Measurements from ENCODE around the gene MTNR1B.

The MTNR1B gene

DNA sequence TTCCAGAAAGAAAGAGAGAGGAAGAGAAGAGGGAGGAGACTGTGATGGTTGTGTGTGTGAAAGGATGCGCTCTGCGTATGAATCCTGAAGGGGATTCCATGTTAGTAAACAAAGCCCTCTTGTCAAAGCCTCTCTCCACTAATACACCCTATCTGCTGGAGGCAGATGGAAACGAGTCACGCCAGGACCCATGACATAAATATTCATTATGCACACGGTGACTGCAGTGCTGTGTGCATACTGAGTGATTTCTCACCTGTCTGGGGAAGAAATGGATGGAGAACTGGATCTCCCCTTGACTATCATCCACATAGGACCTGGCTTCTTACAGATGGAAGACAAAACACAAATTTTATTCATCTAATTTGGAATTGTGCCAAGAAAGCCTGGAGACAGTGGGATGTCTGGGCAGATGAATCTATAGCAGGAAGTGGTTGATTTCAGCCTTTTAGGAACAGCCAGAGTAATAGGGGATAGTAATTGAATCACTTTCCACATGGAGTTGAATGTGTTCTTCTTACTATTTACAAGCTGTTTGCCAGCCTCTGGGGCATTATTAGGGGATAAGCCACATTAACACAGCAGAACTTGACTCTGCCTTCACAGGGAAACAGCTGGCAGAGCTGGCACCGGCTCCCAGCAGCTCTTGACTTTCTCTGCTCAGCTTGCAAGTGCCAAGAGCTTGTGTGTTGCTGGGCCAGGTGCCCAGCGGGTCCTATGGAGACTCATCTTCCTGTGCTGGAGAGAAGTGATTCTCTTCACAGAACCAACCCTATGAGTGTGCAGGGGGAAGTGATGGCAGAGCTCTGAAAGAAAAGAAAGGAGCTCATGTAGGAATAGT, 9.0 kb downstream of the MTNR1B start:
- DNase-seq = peak; percentile 83

DNA sequence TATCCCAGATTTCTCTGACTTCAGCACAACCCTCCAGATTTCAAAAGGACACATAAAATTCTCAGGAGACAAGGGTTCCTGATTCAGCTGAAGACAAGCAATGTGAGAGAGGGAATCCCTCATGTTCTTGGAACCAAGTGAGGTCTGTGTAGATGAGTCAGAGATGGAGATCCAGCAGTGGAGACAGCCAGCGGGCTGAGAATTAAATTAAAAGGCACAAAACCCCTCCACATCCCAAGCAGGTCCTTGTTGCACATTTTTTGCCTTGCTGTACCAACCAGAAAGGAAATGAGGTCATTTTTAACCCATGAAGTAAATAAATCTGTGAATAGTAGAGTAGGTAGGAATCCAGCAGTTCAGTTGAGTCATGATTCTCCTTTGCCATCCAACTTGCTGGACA, 9.7 kb downstream of the MTNR1B start:
- DNase-seq = no peak

DNA sequence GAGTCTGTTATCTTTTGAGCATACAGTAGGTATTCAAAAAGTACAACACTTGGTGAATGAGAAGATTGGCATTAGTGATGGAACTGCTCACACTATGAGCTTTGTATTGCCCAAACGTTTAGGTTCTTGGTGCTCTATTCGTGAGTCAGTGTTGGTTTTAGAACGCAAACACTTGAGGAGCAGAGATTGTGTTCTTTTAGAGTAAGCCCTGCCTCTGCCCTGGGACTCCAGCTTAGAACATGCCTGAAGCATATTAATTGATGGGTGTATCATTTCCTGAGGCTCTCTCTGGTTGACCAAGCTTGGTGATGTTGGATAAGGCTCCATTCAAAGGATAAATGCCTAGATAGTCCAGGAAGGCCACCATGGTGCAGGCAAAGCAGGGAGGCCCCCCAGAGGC, 10.9 kb downstream of the MTNR1B start:
- no peak for DNase-seq

DNA sequence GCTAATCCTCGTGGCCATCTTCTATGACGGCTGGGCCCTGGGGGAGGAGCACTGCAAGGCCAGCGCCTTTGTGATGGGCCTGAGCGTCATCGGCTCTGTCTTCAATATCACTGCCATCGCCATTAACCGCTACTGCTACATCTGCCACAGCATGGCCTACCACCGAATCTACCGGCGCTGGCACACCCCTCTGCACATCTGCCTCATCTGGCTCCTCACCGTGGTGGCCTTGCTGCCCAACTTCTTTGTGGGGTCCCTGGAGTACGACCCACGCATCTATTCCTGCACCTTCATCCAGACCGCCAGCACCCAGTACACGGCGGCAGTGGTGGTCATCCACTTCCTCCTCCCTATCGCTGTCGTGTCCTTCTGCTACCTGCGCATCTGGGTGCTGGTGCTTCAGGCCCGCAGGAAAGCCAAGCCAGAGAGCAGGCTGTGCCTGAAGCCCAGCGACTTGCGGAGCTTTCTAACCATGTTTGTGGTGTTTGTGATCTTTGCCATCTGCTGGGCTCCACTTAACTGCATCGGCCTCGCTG, 12.1 kb downstream of the MTNR1B start:
- no peak for DNase-seq

DNA sequence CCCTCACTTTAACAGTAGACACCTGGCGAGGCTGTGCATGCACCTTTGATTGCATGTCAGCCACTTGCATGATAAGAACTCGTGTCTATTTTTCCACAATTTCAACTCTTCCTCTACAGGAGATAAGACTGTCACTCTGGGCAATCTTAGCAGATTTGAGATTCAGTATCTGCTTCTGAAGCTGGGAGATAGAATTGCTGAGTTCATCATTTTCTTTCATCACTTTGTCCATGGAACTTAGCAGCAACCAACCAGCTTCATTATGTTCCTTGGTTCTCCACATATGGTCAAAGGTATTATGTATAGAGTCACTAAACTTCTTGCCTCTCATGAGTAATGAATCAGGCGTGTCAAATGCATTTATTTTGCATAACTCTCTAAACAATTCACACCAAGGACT, 17.1 kb downstream of the MTNR1B start:
- no peak for DNase-seq

DNA sequence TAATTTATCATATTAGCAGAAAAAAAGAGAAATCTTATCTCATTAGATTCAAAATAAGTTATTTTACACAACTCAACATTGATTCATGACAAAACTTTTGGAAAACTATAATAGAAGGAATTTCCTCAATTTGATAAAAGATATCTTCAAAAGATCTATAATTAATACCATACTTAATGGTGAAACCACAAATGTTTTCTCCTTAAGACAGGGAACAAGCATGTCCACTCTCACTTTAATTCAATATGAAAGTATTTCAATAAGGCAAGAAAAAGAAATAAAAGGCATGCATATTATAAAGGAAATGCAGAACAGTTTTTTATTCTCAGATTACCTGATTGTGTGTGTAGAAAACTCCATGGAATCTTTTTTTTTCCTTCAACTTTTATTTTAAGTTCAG, 23.6 kb downstream of the MTNR1B start:
- DNase-seq = no peak

DNA sequence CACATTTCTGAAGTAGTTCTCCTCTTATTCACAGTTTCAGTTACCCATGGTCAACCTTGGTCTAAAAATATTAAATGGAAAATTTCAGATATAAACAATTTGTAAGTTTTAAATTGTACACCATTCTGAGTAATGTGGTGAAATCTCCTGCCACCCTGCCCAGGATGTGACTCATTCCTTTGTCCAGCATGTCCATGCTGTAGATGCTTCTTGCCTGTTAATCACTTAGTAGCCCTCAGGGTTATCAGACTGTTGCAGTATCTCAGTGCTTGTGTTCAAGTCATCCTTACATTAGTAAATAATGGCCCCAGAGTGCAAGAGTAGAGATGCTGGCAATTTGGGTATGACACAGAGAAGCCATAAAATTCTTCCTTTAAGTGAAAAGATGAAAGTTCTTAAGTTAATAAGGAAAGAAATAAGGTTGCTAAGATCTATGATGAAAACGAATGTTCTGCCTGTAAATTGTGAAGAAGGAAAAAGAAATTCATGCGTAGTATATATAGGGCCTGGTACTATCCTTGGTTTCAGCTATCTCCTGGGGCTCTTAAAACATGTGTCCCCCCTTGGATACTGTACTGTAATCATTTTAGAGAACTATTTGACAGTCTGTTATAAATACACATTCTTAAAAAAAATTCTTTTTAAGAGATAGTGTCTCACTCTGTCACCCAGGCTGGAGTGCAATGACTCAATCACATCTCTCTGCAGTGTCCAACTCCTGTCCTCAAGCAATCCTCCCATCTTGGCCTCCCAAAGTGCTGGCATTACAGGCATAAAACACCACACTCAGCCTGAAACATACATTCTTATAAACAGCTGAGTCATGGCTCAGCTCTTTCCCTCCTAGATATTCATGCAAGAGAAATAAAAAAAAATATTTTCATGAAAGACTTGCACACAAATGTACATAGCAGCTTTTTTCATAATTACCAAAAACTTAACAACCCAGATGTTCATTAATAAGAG, 31.3 kb downstream of the MTNR1B start:
- no peak for DNase-seq

DNA sequence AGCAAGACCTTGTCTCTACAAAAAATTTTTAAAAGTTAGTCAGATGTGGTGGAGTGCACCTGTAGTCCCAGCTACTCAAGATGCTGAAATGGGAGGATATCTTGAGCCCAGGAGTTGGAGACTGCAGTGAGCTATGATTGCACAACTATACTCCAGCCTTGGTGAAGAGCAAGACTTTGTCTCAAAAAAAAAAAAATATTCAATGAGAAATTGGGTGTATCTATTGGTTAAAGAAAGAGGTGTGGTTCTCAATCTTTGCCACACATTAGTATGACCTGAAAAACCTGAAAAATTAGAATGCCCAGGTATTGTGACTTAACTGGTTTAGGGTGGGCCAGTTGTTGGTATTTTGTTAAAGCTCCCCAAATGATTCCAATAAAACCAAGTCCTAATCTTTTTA, 32.4 kb downstream of the MTNR1B start:
- no peak for DNase-seq

DNA sequence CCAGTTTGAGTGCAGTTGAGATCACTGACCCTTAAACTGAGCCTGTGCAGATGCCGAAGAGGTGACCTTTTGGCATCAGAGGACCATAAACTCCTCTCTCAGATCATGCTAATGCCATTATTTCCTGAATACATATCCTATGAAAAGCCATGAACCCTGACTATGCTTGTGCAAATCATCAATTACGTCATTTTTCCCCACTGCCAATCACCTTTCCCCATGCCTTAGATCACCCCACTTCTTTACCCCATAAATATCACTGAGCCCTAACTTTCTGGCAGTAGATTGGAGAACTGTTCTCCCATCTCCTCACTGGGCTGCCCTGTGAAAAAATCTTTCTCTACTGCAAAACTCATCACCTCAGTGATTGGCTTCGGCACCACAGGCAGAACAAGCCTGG, 32.9 kb downstream of the MTNR1B start:
- no peak for DNase-seq

DNA sequence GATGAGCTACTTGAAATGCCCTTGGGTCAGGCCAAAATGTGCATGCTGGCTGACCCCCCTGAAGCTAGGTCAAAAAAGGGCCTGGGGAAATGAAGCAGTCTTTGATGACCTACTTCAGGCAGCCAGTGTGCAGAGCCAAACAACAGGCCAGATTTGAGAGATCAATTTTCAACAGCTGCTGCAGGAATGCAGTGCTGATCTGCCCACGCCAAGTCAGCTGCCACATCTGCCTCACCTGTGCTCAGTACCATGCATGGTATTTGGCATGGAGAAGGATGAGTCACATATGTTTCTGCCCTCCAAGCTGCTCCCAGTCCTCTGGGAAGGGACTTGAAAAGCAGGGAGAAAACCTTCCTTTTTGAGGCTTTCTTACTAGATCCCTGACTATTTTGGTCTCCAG, 35.8 kb downstream of the MTNR1B start:
- DNase-seq = no peak

DNA sequence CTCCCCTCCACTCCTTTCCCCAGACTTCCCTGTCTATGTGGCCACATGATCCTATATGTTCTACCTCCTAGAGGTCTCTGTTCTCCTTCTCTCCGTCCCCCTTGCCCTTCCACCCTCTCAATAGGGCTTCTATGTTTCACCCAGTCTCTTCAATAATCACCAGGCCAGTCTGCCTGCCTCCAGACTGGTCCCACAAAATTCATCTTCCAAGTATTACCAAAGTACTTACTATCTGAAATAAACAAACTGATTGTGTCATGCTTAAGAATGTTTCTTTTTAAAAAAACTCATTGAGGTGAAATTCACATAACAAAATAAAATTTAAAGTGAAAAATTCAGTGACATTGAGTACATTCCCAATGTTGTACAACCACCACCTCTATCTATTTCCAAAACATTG, 44.2 kb downstream of the MTNR1B start:
- no peak for DNase-seq

DNA sequence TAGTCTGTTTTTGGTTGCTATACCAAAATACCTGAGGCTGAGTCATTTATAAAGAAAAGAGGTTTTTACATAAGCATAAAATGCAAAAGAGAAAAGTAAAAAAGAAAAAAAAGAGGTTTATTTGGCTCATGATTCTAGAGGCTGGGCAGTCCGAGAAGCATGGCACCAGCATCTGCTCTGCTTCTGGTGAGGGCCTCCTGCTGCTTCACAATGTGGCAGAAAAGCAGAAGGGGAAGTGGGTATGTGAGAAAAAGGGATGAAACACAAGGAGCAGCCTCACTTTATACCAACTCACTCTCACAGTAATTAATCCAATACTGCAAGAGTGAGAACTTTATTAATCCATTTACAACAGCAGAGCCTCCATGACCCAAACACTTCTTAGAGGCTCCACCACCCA, 47.1 kb downstream of the MTNR1B start:
- DNase-seq = no peak

DNA sequence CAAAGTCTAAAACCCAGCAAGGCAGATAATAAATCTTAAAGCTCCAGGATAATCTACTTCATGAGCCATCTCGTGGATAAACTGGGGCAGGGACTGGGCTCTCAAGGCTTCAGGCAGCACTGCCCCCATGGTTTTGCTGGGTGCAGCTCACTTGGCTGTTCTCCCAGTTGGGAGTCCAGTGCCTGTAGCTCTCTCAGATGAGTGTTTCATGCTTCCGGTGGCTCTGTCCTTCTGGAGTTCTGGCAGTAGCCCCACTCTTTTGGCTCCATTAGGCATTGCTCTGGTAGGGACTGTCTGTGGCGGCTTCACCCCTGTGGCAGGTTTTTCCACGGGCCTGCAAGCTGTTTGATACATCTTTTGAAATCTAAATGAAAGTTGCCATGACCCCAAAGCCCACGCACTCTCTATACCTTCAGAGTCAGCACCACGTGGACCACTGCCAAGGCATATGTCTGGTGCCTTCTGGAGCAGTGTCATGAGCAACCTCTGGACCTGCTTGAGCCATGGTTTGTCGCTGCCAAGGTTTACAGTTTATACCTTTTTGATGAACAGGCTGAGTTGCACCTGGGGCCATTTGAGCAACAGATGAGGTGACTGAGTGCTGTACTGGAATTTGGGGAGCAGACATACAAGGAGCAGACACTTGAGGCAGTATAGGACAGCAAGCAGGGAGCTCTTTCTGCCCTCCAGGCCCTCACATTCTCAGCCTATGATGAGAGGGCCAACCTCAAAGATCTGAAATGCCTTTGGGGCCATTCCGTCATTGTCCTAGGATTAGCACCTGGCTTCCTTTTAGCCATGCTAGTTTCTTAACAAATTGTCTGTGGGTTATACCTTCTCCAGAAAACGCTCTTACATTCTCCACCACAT, 48.6 kb downstream of the MTNR1B start:
- DNase-seq = no peak

DNA sequence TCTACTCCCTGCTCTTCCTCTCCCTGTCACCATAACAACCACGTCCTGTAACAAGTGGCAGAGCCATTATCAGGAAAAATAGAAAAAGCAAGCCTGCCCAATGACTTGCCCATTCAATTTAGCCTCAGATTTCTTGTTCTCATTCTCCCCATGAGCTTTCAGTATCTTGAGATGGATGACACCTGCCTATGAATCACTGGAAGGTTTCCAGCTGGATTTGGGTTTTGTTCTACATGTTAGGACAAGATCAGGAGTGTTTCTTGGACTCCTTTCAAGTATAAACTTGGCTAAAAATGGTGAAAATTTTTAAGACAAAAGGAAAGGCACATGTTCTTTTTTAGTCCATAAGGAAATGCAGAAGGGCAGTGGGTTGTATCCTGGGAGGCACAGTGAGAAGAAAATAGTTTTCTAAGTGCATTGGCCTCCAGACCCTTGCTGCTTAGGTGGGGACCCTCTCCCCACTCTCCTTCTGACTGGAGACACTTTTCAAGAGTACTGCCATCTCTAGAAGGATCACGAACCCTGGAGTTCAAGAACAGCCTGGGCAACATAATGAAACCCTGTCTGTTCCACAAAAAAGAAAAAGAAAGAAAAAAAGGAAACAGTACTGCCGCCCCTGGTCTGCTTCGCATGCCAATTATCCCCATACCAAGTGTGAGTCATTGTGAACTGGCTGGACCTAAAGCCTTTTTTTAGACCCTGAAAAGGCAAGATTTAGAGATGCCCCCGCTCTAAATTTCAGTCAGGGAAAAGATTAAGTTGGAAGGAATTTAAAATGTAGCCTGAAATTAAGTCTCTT, 51.0 kb downstream of the MTNR1B start:
- DNase-seq = no peak

DNA sequence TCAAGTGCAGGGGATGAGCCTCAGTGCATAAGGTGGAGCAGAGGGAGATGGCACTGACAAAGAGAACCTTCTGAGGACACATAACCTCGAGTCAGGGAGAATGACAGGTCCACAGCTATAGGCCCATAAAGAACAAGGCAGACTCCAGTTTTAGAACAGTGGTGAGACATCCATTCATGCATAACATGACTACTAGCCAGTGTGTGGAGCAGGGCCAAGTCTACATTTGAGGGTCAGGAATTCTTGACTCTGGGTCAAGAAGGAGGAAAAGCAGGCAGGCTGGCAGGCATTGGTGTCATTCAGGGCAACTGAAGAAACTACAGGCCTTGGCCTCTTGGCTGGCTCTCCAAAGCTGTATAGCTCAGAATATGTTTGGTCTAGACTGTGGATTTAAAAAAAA, 54.9 kb downstream of the MTNR1B start:
- DNase-seq = no peak

DNA sequence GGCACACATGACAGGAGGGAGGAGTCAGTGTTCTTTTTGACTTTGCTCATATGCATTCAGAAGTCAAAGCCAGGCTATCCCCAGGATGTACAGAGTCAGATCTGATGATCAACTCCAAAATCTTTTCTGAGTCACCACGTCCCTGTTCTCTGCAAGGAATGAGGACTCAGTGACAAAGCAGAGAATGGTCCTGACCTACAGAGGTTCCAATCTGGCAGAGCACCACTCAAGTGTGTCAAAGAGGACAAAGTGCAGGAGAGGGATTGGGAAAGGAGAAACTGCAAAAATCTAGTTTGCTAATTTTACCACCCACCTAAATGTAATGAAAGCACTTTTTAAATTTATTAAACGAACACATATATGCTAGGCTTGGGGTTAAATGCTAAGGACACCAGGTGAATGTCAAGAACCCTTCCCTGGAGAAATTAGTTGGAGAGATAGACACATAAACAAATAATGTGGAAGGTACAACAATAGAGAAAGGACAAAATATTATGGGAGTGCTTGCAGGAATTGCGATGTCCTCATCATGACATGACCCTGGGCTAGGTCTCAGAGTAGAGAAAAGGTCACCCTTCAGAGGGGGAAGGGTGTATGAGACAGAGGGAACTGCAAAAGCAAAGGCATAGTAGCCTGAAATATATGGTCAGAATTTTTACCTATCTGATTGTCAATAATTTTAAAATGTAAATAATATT, 56.3 kb downstream of the MTNR1B start:
- DNase-seq = no peak

DNA sequence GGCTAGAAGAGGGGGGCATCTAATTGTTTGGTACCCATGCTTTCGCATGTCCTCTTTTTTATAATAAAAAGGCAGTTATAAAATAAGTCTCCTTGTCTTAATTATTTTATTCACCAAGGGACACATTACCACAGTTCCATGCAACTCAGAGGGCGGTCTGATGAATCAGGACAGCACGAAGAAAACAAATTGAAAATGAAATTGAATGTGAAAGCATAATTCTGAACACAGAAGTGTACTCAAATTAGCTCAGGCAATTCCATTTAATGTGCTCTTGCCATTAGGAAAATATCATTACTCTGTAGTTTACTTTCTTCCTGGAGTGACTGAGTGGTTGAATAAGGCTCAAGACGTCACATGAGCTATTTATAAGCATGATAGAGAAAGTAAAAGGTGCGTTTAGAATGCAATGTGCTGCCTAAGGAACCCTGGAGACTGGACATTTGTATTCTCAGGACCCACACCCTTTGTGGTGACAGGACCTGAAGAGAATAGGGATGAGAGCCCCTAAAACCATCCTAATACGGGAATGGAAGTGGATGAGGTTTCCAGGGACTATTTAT, 59.6 kb downstream of the MTNR1B start:
- DNase-seq = no peak

DNA sequence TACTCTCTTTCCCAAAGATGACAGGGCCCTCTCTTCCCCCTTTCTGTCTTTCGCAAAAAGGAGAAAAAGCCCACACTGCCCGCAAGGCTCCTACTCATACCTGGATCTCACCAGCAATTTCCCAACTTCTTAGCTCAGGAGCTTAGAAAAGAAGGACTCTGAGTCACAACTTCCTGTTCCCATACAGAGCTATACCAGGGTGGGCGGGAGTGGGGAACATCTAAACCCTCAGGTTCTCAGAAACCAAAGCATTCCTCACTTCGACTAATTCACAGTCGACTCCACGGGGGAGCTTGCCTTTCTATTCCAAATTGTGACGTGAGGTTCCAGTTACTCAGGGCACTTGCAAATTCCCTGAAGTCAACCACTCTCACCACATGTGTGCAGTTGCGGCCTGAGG, 61.9 kb downstream of the MTNR1B start:
- DNase-seq = no peak
